Adipocyte (in vitro differentiated cells): ENCODE results near the gene WDR75.

Source experiments
- DNase-seq: peaks from one replicate; pipeline ENCODE4 v3.0.0-alpha.2; 2015; ENCODE audit warnings: low read depth
- H3K27me3 ChIP-seq: replicated peaks from 2 replicates; pipeline ENCODE4 v1.7.0; 2013; ENCODE audit warnings: mild to moderate bottlenecking, low read length, moderate library complexity; ENCODE audit not compliant: control insufficient read depth, insufficient read depth
- H3K36me3 ChIP-seq: 2 replicates; pipeline ENCODE4 v1.7.0; 2013; ENCODE audit warnings: low read length, mild to moderate bottlenecking, moderate library complexity; ENCODE audit not compliant: control insufficient read depth, insufficient read depth, severe bottlenecking
- H3K4me1 ChIP-seq: 2 replicates; pipeline ENCODE4 v1.7.0; 2013; ENCODE audit warnings: mild to moderate bottlenecking, low read length, moderate library complexity; ENCODE audit not compliant: control insufficient read depth, insufficient read depth
- H3K4me3 ChIP-seq: 2 replicates; pipeline ENCODE4 v1.7.0; 2013; ENCODE audit warnings: mild to moderate bottlenecking, low read length, moderate library complexity
- H3K9ac ChIP-seq: 2 replicates; pipeline ENCODE4 v1.7.0; 2013; ENCODE audit warnings: mild to moderate bottlenecking, low read length, moderate library complexity
- H3K9me3 ChIP-seq: 2 replicates; pipeline ENCODE4 v1.7.0; 2013; ENCODE audit warnings: mild to moderate bottlenecking, low read length, moderate library complexity; ENCODE audit not compliant: control insufficient read depth

The WDR75 gene

GRCh38 chr2:189440947-189441708 is at the start of gene WDR75:
TSS of gene WDR75 (plus strand) at chr2:189441474. CDS start at chr2:189441493, 19 bp downstream.
- DNase-seq: peak; percentile 98
- Histone ChIP-seq H3K9me3 (no peaks in the 10 kb centered on the region), H3K4me1 (peaks cover 37% of the 10 kb centered on the region), H3K9ac (peak within 1 kb of the TSS; percentile 96), H3K27me3 (no peaks in the 10 kb centered on the region), H3K36me3 (peaks cover 6% of the 10 kb centered on the region), H3K4me3 (peak within 1 kb of the TSS; percentile 99)

DNA sequence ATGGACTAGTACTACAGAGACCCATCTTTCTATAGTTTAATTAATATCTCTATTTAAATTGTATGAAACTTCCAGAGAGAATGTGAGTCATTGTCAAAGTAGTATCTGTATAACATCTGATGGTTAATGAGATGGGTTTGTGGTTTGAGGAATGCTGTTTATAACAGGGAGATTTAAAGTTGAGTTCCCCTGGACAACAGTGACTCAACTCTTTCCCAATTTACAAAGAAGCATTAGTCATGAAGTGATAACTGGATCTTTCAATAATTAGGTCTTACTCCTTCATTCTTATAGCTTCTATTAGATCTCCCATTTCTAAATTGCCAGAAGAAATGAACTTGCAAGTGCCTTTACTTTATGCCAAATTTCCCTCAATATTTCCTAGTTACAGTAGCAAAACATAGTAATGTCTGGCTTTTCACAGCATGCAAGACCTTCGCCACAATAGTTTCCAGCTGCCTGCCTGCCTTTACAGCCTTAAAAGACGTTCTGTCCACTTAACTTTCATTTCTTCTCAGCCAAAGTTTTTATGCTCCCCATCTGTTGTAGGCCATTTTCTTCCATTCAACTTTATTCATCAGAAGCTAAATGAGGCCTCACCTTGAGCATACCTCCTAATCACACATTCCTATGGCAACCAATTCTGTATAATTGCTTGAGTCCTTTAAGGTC is 47.7 kb upstream of the WDR75 start:
- DNase-seq: peak; percentile 92
- Histone ChIP-seq H3K9me3 (peaks cover 5% of the 10 kb centered on the region), H3K9ac (peak overlapping the region; percentile 69), H3K4me3 (peak overlapping the region; percentile 54), H3K27me3 (no peaks in the 10 kb centered on the region), H3K4me1 (peaks cover 27% of the 10 kb centered on the region), H3K36me3 (no peaks in the 10 kb centered on the region)

- Histone ChIP-seq H3K36me3 (no peaks in the 10 kb centered on the region), H3K9ac (peak overlapping the region; percentile 69), H3K4me3 (no peak overlapping the region), H3K27me3 (no peaks in the 10 kb centered on the region), H3K4me1 (peaks cover 27% of the 10 kb centered on the region), H3K9me3 (peaks cover 5% of the 10 kb centered on the region)
- no peak for DNase-seq
Observed at GRCh38 chr2:189394525-189394924, 46.7 kb upstream of the WDR75 start.

GRCh38 chr2:189402932-189403331 is 38.3 kb upstream of the WDR75 start:
- H3K4me3 ChIP-seq: no peak overlapping the region
- no peaks in the 10 kb centered on the region for H3K27me3 ChIP-seq
- peaks cover 17% of the 10 kb centered on the region for H3K4me1 ChIP-seq
- H3K9me3 ChIP-seq: peaks cover 4% of the 10 kb centered on the region
- no peak overlapping the region for H3K9ac ChIP-seq
- DNase-seq: peak; percentile 43
- no peaks in the 10 kb centered on the region for H3K36me3 ChIP-seq

DNA sequence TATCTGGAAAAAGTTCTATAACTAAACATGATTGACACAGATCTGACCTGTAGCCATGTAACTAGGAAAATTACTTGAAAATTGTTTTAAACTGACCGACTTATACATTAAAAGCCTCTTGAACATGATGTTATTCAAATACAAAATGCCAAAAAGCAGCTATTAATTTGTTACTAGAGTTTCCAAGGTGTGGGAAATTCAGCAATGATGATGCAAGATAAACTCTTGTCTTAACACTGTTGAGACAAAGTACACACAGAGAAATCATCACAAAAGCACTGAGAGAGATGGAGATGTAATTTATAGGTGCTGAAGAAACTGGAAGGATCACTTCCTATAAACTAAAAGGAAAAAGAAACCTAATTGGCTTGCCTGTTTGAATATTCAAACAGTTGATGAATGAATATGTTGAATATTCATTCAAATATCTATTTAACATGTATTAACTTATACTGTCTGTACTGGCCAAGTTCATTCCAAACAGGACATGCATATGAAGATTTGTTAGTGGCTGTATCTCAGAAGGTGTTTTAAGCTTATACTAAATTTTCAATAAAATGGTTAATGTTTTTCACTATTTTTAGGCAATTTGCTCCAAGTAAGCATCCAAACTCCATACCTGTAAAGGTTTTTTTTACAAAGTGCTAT is 34.6 kb upstream of the WDR75 start:
- Histone ChIP-seq H3K27me3 (no peaks in the 10 kb centered on the region), H3K9ac (peak overlapping the region; percentile 79), H3K9me3 (no peaks in the 10 kb centered on the region), H3K4me3 (peak overlapping the region; percentile 60), H3K36me3 (no peaks in the 10 kb centered on the region), H3K4me1 (peaks cover 48% of the 10 kb centered on the region)
- DNase-seq: peak; percentile 14

GRCh38 chr2:189407281-189408209 is 33.7 kb upstream of the WDR75 start:
- Histone ChIP-seq H3K4me1 (peaks cover 54% of the 10 kb centered on the region), H3K9me3 (no peaks in the 10 kb centered on the region), H3K27me3 (no peaks in the 10 kb centered on the region), H3K36me3 (no peaks in the 10 kb centered on the region), H3K4me3 (peak overlapping the region; percentile 60), H3K9ac (peak overlapping the region; percentile 79)
- DNase-seq: peak; percentile 86

- Histone ChIP-seq H3K27me3 (no peaks in the 10 kb centered on the region), H3K9ac (peak overlapping the region; percentile 79), H3K36me3 (no peaks in the 10 kb centered on the region), H3K4me3 (peak overlapping the region; percentile 60), H3K9me3 (no peaks in the 10 kb centered on the region), H3K4me1 (peaks cover 58% of the 10 kb centered on the region)
- DNase-seq: no peak
Observed at GRCh38 chr2:189408294-189408693, 33.0 kb upstream of the WDR75 start.

DNA sequence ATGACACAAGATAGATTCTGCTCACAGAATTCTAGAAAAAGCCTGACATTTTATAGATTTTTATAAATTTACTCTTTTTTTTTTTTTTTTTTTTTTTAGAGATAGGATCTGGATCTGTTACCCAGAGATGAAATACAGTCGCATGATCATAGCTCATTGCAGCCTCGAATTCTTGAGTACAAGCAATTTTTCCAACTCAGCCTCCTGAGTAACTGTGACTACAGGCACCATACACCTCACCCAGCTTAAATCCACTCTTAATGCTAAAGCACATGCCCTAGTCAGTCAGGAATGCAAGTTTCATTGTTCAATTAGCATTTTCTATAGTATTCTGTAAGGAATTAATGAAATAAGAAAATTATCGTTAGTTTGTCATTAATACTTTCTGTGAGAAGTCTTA is 32.1 kb upstream of the WDR75 start:
- H3K4me3 ChIP-seq: no peak overlapping the region
- DNase-seq: peak; percentile 46

GRCh38 chr2:189409647-189410046 is 31.6 kb upstream of the WDR75 start:
- Histone ChIP-seq H3K9ac (peak overlapping the region; percentile 30), H3K9me3 (no peaks in the 10 kb centered on the region), H3K36me3 (no peaks in the 10 kb centered on the region)

More for the DNA sequence above, 32.1 kb upstream of the WDR75 start:
- Histone ChIP-seq H3K4me1 (peaks cover 58% of the 10 kb centered on the region), H3K9me3 (no peaks in the 10 kb centered on the region), H3K36me3 (no peaks in the 10 kb centered on the region), H3K27me3 (no peaks in the 10 kb centered on the region), H3K9ac (peak overlapping the region; percentile 30)

GRCh38 chr2:189411860-189412259 is 29.4 kb upstream of the WDR75 start:
- H3K4me1 ChIP-seq: peaks cover 52% of the 10 kb centered on the region
- H3K27me3 ChIP-seq: no peaks in the 10 kb centered on the region
- H3K9ac ChIP-seq: peak overlapping the region; percentile 88
- no peaks in the 10 kb centered on the region for H3K9me3 ChIP-seq
- DNase-seq: peak; percentile 96
- H3K36me3 ChIP-seq: no peaks in the 10 kb centered on the region
- peak overlapping the region; percentile 34 for H3K4me3 ChIP-seq

More at GRCh38 chr2:189409647-189410046, 31.6 kb upstream of the WDR75 start:
- no peak overlapping the region for H3K4me3 ChIP-seq
- peaks cover 58% of the 10 kb centered on the region for H3K4me1 ChIP-seq
- no peaks in the 10 kb centered on the region for H3K27me3 ChIP-seq
- DNase-seq: peak; percentile 38
